Cerebellar cortex (tissue), 1 donor: ENCODE results near the gene DRC3.

ENCODE experiments used
- DNase-seq: peaks from one replicate; pipeline ENCODE4 v3.0.0-alpha.2; 2015; ENCODE audit warnings: low spot score

The DRC3 gene

GRCh38 chr17:18020971-18021370 is 48.3 kb downstream of the DRC3 start:
- no peak for DNase-seq

GRCh38 chr17:18021372-18021771 is 48.7 kb downstream of the DRC3 start:
- no peak for DNase-seq

GRCh38 chr17:18025241-18025944 is 52.7 kb downstream of the DRC3 start:
- no peak for DNase-seq

GRCh38 chr17:18025945-18026776 is 53.5 kb downstream of the DRC3 start:
- no peak for DNase-seq

- no peak for DNase-seq
Observed at GRCh38 chr17:18027280-18027679, 54.6 kb downstream of the DRC3 start.

GRCh38 chr17:18028114-18028951 is 55.7 kb downstream of the DRC3 start:
- DNase-seq, result no peak

GRCh38 chr17:18028952-18029540 is 56.4 kb downstream of the DRC3 start:
- no peak for DNase-seq

GRCh38 chr17:18031955-18032354 is 59.3 kb downstream of the DRC3 start:
- no peak for DNase-seq

GRCh38 chr17:18033442-18034099 is 60.9 kb downstream of the DRC3 start:
- DNase-seq, result peak; percentile 94

- no peak for DNase-seq
Observed at GRCh38 chr17:18035704-18036103, 63.0 kb downstream of the DRC3 start.

- no peak for DNase-seq
Observed at GRCh38 chr17:18037486-18037885, 64.8 kb downstream of the DRC3 start.

- peak; percentile 14 for DNase-seq
Observed at GRCh38 chr17:18038149-18038850, 65.6 kb downstream of the DRC3 start.

GRCh38 chr17:18038861-18039534 is 66.3 kb downstream of the DRC3 start, which contains the start of the genes ATPAF2 and GID4:
Gene ATPAF2 (minus strand): TSS chr17:18039168. CDS start chr17:18039013, 155 bp downstream.
Gene GID4 (plus strand): TSS chr17:18039408. CDS start chr17:18039465, 57 bp downstream.
- peak; percentile 99 for DNase-seq

- DNase-seq, result peak; percentile 41
Observed at GRCh38 chr17:18039535-18040260, 67.0 kb downstream of the DRC3 start.

- peak; percentile 19 for DNase-seq
Observed at GRCh38 chr17:18040261-18040858, 67.7 kb downstream of the DRC3 start.

GRCh38 chr17:18041776-18042175 is 69.1 kb downstream of the DRC3 start:
- DNase-seq, result no peak

- no peak for DNase-seq
Observed at GRCh38 chr17:18042983-18043382, 70.3 kb downstream of the DRC3 start.

GRCh38 chr17:18043491-18043890 is 70.8 kb downstream of the DRC3 start:
- DNase-seq, result peak; percentile 24

GRCh38 chr17:18044609-18045008 is 71.9 kb downstream of the DRC3 start:
- no peak for DNase-seq
